GM21723 (cell line): ENCODE measurements around the gene MRM3.
"Not testable (repeated sequence)": the region's sequence is repeated elsewhere in the genome, so short reads cannot be mapped to it uniquely, and the experiment has no call there.

ENCODE experiments used
- ATAC-seq: cut with Tn5 transposase; IDR thresholded peaks from one replicate; pipeline ENCODE4 v1.9.1; 2021; ENCODE audit warnings: mild to moderate bottlenecking, moderate library complexity; ENCODE audit not compliant: unreplicated experiment

Gene MRM3

GRCh38 chr17:814371-814770 lies 32.2 kb downstream of the MRM3 start:
- no peak for ATAC-seq

GRCh38 chr17:819251-819650 lies 37.1 kb downstream of the MRM3 start:
- no peak for ATAC-seq

- no peak for ATAC-seq
Measured at GRCh38 chr17:823501-823902, 41.3 kb downstream of the MRM3 start.

- no peak for ATAC-seq
Measured at GRCh38 chr17:824378-824777, 42.2 kb downstream of the MRM3 start.

- ATAC-seq: no peak
Measured at GRCh38 chr17:825216-825615, 43.1 kb downstream of the MRM3 start.

- no peak for ATAC-seq
Measured at GRCh38 chr17:826778-827177, 44.6 kb downstream of the MRM3 start.

GRCh38 chr17:828761-829160 lies 46.6 kb downstream of the MRM3 start:
- ATAC-seq: no peak

GRCh38 chr17:829614-830013 lies 47.5 kb downstream of the MRM3 start:
- ATAC-seq: not testable (repeated sequence)

- no peak for ATAC-seq
Measured at GRCh38 chr17:830381-830780, 48.2 kb downstream of the MRM3 start.

- no peak for ATAC-seq
Measured at GRCh38 chr17:830950-831349, 48.8 kb downstream of the MRM3 start.

- ATAC-seq: no peak
Measured at GRCh38 chr17:834136-834535, 52.0 kb downstream of the MRM3 start.

GRCh38 chr17:835263-835662 lies 53.1 kb downstream of the MRM3 start:
- no peak for ATAC-seq

- ATAC-seq: not testable (repeated sequence)
Measured at GRCh38 chr17:835721-836120, 53.6 kb downstream of the MRM3 start.

- no peak for ATAC-seq
Measured at GRCh38 chr17:836151-836550, 54.0 kb downstream of the MRM3 start.

GRCh38 chr17:838486-838885 lies 56.3 kb downstream of the MRM3 start:
- no peak for ATAC-seq

- ATAC-seq: no peak
Measured at GRCh38 chr17:841313-841712, 59.2 kb downstream of the MRM3 start.
